Sigmoid colon (tissue), 7 donors: ENCODE measurements around the gene CTNND2. TPM values are rescaled to one million over a fixed set of nuclear protein-coding genes. Genes with fewer than 3 reads are reported as not detected.

Experiments
- DNase-seq: peaks from one replicate; pipeline ENCODE4 v3.0.0-alpha.2; 2019
- H3K27ac ChIP-seq, 4 donors: fragments of 200-600 bp; sonication (generic); one replicate each; pipeline ENCODE4 v1.5.1; 2016 to 2019; ENCODE audit warnings: mild to moderate bottlenecking in 1 of 4
- H3K27me3 ChIP-seq, 3 donors: fragments of 200-600 bp; sonication (generic); one replicate each; pipeline ENCODE4 v1.5.1; 2019; ENCODE audit warnings: mild to moderate bottlenecking in 1 of 3
- H3K36me3 ChIP-seq, 4 donors: fragments of 200-600 bp; sonication (generic); one replicate each; pipeline ENCODE4 v1.5.1; 2016 to 2019
- H3K4me1 ChIP-seq, 4 donors: fragments of 200-600 bp; sonication (generic); one replicate each; pipeline ENCODE4 v1.5.1; 2017 to 2019
- H3K4me3 ChIP-seq, 4 donors: fragments of 200-600 bp; sonication (generic); one replicate each; pipeline ENCODE4 v1.5.1; 2017 to 2019; ENCODE audit warnings: mild to moderate bottlenecking in 2 of 4, moderate library complexity in 1 of 4
- H3K9me3 ChIP-seq, 4 donors: fragments of 200-600 bp in 3 of 4; sonication (generic) in 3 of 4; one replicate each; pipeline versions ENCODE4 v1.5.1 to v1.6.1; 2013 to 2019
- CTCF ChIP-seq, 4 experiments: fragments of 450-650 bp in 3 of 4; fragments of 200-600 bp in 1 of 4; IDR thresholded peaks; one replicate each; pipeline ENCODE4 v1.5.1; 2016 to 2019; ENCODE audit warnings: antibody characterized with exemption in 4 of 4, mild to moderate bottlenecking in 3 of 4, moderate library complexity in 2 of 4
- EP300 ChIP-seq, 4 donors: sonication (generic); formaldehyde crosslinking; IDR thresholded peaks; one replicate each; pipeline ENCODE4 v1.6.1; 2017; ENCODE audit warnings: antibody characterized with exemption in 4 of 4
- POLR2A ChIP-seq, 2 donors: fragments of 450-650 bp; IDR thresholded peaks; one replicate each; pipeline ENCODE4 v1.6.1; 2016; ENCODE audit warnings: antibody characterized with exemption in 2 of 2, mild to moderate bottlenecking in 2 of 2, moderate library complexity in 2 of 2
- POLR2AphosphoS5 ChIP-seq, 4 donors: sonication (generic); formaldehyde crosslinking; IDR thresholded peaks; one replicate each; pipeline ENCODE4 v1.6.1; 2017; ENCODE audit warnings: antibody characterized with exemption in 4 of 4
- WGBS, 2 donors: extraction: QIAGEN DNeasy Blood & Tissue Kit; methylation state at CpG; one replicate each; pipeline ENCODE4 v1.1.7; 2013; 5-methylcytosine and 5-hydroxymethylcytosine counted together
- intact Hi-C: fragments of 100-400 bp; cut with DNase I; formaldehyde crosslinking; loops from one replicate; pipeline ENCODE4 v1.15.1; 2023
- polyA plus RNA-seq, 3 donors: library from polyadenylated mRNA; stranded (reverse); fragments of 200-250 nt; gene quantifications; one replicate each; pipeline ENCODE4 v1.2.3, GENCODE V29; 2013
- small RNA-seq, 3 donors: library from RNA; depleted of rRNA; stranded (forward); fragments of <200 nt; gene quantifications; one replicate each; pipeline ENCODE3, GENCODE V24; 2016
- total RNA-seq, 4 donors: library from RNA; depleted of rRNA; stranded (reverse); fragments of >200 nt; gene quantifications; one replicate each; pipeline ENCODE4 v1.1.0, GENCODE V29; 2016
- donor health status: healthy with polysubstance abuse.
- donor health status: Bipolar disorder and iron deficiency.
- donor health status: healthy.

Gene CTNND2
- total and polyA plus RNA-seq, 7 donors, result 0.36 to 2.5 (median 0.84) TPM; not detected in 1

- H3K4me1 ChIP-seq, result no peaks in the 10 kb centered on the region
- WGBS, 2 donors, result 90% methylated on average over 4 of the region's 4 CpGs
- no peak overlapping the region for H3K27ac ChIP-seq
- TF ChIP-seq POLR2A (IDR thresholded peaks at IDR 0.05) (no peak), CTCF (IDR thresholded peaks at IDR 0.05) (no peak), EP300 (IDR thresholded peaks at IDR 0.05) (no peak), POLR2AphosphoS5 (IDR thresholded peaks at IDR 0.05) (no peak)
- DNase-seq, result no peak
- H3K27me3 ChIP-seq, result no peaks in the 10 kb centered on the region
- peaks cover 0 to 3% (median 1%) of the 10 kb centered on the region in 4 donors for H3K9me3 ChIP-seq
- intact Hi-C loops, result no loop called here
- H3K4me3 ChIP-seq, result no peak overlapping the region
- no peaks in the 10 kb centered on the region for H3K36me3 ChIP-seq
Observed at GRCh38 chr5:10933121-10933520, 971.1 kb downstream of the CTNND2 start.

- no peaks in the 10 kb centered on the region for H3K27me3 ChIP-seq
- peaks cover 0 to 3% (median 1%) of the 10 kb centered on the region in 4 donors for H3K9me3 ChIP-seq
- no peak for TF ChIP-seq EP300 (IDR thresholded peaks at IDR 0.05)
- no peak for TF ChIP-seq POLR2AphosphoS5 (IDR thresholded peaks at IDR 0.05)
- TF ChIP-seq POLR2A (IDR thresholded peaks at IDR 0.05), result no peak
- TF ChIP-seq CTCF (IDR thresholded peaks at IDR 0.05), result no peak
- intact Hi-C loops, result no loop called here
- H3K36me3 ChIP-seq, result no peaks in the 10 kb centered on the region
- no peaks in the 10 kb centered on the region for H3K4me1 ChIP-seq
- 71 to 83% methylated on average over 1 of the region's 1 CpG for WGBS, 2 donors
- no peak overlapping the region for H3K4me3 ChIP-seq
- H3K27ac ChIP-seq, result no peak overlapping the region
- DNase-seq, result no peak
Observed at GRCh38 chr5:10932426-10932825, 971.8 kb downstream of the CTNND2 start.

GRCh38 chr5:10927608-10928007 is 976.6 kb downstream of the CTNND2 start:
- peaks cover 0 to 3% (median 1%) of the 10 kb centered on the region in 4 donors for H3K9me3 ChIP-seq
- H3K4me1 ChIP-seq, result no peaks in the 10 kb centered on the region
- H3K27ac ChIP-seq, result no peak overlapping the region
- no peak overlapping the region for H3K4me3 ChIP-seq
- TF ChIP-seq EP300 (IDR thresholded peaks at IDR 0.05), result no peak
- no peak for TF ChIP-seq POLR2AphosphoS5 (IDR thresholded peaks at IDR 0.05)
- TF ChIP-seq CTCF (IDR thresholded peaks at IDR 0.05), result no peak
- TF ChIP-seq POLR2A (IDR thresholded peaks at IDR 0.05), result no peak
- H3K36me3 ChIP-seq, result no peaks in the 10 kb centered on the region
- intact Hi-C loops, result no loop called here
- no peak for DNase-seq
- no peaks in the 10 kb centered on the region for H3K27me3 ChIP-seq

- intact Hi-C loops, result no loop called here
- H3K27ac ChIP-seq, result no peak overlapping the region
- 67 to 75% methylated on average over 3 of the region's 3 CpGs for WGBS, 2 donors
Observed at GRCh38 chr5:10923310-10923709, 980.9 kb downstream of the CTNND2 start.

More at GRCh38 chr5:10923310-10923709, 980.9 kb downstream of the CTNND2 start:
- no peaks in the 10 kb centered on the region for H3K9me3 ChIP-seq
- no peaks in the 10 kb centered on the region for H3K4me1 ChIP-seq
- DNase-seq, result no peak
- no peaks in the 10 kb centered on the region for H3K36me3 ChIP-seq
- TF ChIP-seq POLR2AphosphoS5 (IDR thresholded peaks at IDR 0.05), result no peak
- no peak for TF ChIP-seq CTCF (IDR thresholded peaks at IDR 0.05)
- no peak for TF ChIP-seq POLR2A (IDR thresholded peaks at IDR 0.05)
- TF ChIP-seq EP300 (IDR thresholded peaks at IDR 0.05), result no peak
- no peak overlapping the region for H3K4me3 ChIP-seq
- H3K27me3 ChIP-seq, result no peaks in the 10 kb centered on the region

Small RNA genes lying within 50 kb of the gene (small RNA-seq; reads per million reads assigned to genes)
- gene RNU6-429P, result 0 reads per million in 3 donors
